UCSD-AML1 (cell line): ENCODE measurements around the gene KIF1A.

Experiments used
- DNase-seq: peaks from one replicate; lab custom pipeline; 2025; ENCODE audit not compliant: unreplicated experiment; lab: John Stamatoyannopoulos, UW

Gene KIF1A

GRCh38 chr2:240806006-240806405 is 14.0 kb downstream of the KIF1A start:
- DNase-seq, result no peak

GRCh38 chr2:240803191-240803590 is 16.8 kb downstream of the KIF1A start:
- DNase-seq, result no peak

- DNase-seq, result no peak
These were observed 20.8 kb downstream of the KIF1A start for GRCh38 chr2:240799033-240799820.

- DNase-seq, result no peak
These were observed 21.6 kb downstream of the KIF1A start for GRCh38 chr2:240798327-240798905.

GRCh38 chr2:240797914-240798313 is 22.1 kb downstream of the KIF1A start:
- DNase-seq, result no peak

- no peak for DNase-seq
These were observed 22.5 kb downstream of the KIF1A start for GRCh38 chr2:240797500-240797895.

- DNase-seq, result no peak
These were observed 23.2 kb downstream of the KIF1A start for GRCh38 chr2:240796543-240797499.

GRCh38 chr2:240795916-240796510 is 24.0 kb downstream of the KIF1A start:
- DNase-seq, result no peak

- no peak for DNase-seq
These were observed 24.6 kb downstream of the KIF1A start for GRCh38 chr2:240795454-240795853.

GRCh38 chr2:240794178-240794721 is 25.8 kb downstream of the KIF1A start:
- no peak for DNase-seq

- DNase-seq, result no peak
These were observed 26.5 kb downstream of the KIF1A start for GRCh38 chr2:240793313-240794177.

GRCh38 chr2:240792629-240793312 is 27.2 kb downstream of the KIF1A start:
- DNase-seq, result no peak

- DNase-seq, result no peak
These were observed 28.0 kb downstream of the KIF1A start for GRCh38 chr2:240791821-240792628.

GRCh38 chr2:240791221-240791800 is 28.7 kb downstream of the KIF1A start:
- DNase-seq, result no peak

GRCh38 chr2:240790370-240791220 is 29.4 kb downstream of the KIF1A start:
- no peak for DNase-seq

- no peak for DNase-seq
These were observed 30.3 kb downstream of the KIF1A start for GRCh38 chr2:240789501-240790369.
